Activated CD4-positive, alpha-beta T cell treated with anti-CD3 and anti-CD28 coated beads, Interleukin-2, amount 50 U/mL, for 1 hour (primary cell): ENCODE data around the gene NOL8.

Source experiments
- DNase-seq: peaks from one replicate; pipeline ENCODE4 v3.0.0-alpha.2; 2020

The NOL8 gene

GRCh38 chr9:92325269-92325990 is at the start of gene NOL8, which contains the start of gene CENPP:
NOL8 (minus strand) TSS chr9:92325350; CDS start chr9:92324161, 1,189 bp downstream.
CENPP (plus strand) TSS chr9:92325953.
- peak; percentile 74 for DNase-seq

- no peak for DNase-seq
Measured at GRCh38 chr9:92373167-92373566, 48.0 kb upstream of the NOL8 start.

GRCh38 chr9:92369075-92369474 is 43.9 kb upstream of the NOL8 start:
- no peak for DNase-seq

- no peak for DNase-seq
Measured at GRCh38 chr9:92360083-92360482, 34.9 kb upstream of the NOL8 start.

- DNase-seq = no peak
Measured at GRCh38 chr9:92359394-92359995, 34.3 kb upstream of the NOL8 start.

GRCh38 chr9:92353051-92353450 is 27.9 kb upstream of the NOL8 start:
- DNase-seq = no peak

GRCh38 chr9:92350740-92351133 is 25.6 kb upstream of the NOL8 start:
- DNase-seq = no peak

- DNase-seq = no peak
Measured at GRCh38 chr9:92349771-92350739, 24.9 kb upstream of the NOL8 start.

- no peak for DNase-seq
Measured at GRCh38 chr9:92345582-92345981, 20.4 kb upstream of the NOL8 start.

GRCh38 chr9:92342825-92343488 is 17.8 kb upstream of the NOL8 start:
- DNase-seq = no peak

GRCh38 chr9:92341578-92341977 is 16.4 kb upstream of the NOL8 start:
- DNase-seq = no peak

GRCh38 chr9:92333282-92333634 is 8.1 kb upstream of the NOL8 start:
- DNase-seq = no peak

- no peak for DNase-seq
Measured at GRCh38 chr9:92332577-92333281, 7.6 kb upstream of the NOL8 start.

- no peak for DNase-seq
Measured at GRCh38 chr9:92328225-92328624, 3.1 kb upstream of the NOL8 start.

- no peak for DNase-seq
Measured at GRCh38 chr9:92327283-92327850, 2.2 kb upstream of the NOL8 start.

- DNase-seq = no peak
Measured at GRCh38 chr9:92325991-92326500, 896 bp upstream of the NOL8 start.

- no peak for DNase-seq
Measured at GRCh38 chr9:92324889-92325268, 271 bp downstream of the NOL8 start.

- DNase-seq = no peak
Measured at GRCh38 chr9:92324431-92324830, 719 bp downstream of the NOL8 start.

GRCh38 chr9:92315456-92315855 is 9.7 kb downstream of the NOL8 start:
- no peak for DNase-seq

- DNase-seq = no peak
Measured at GRCh38 chr9:92313624-92314012, 11.5 kb downstream of the NOL8 start.

GRCh38 chr9:92312887-92313623 is 12.1 kb downstream of the NOL8 start:
- DNase-seq = no peak
